Measurements from ENCODE around the gene BMPER. TPM values are rescaled to one million over a fixed set of nuclear protein-coding genes. Genes with fewer than 3 reads are reported as not detected.

Gene BMPER
- total and polyA plus RNA-seq, 10 of the 15 experiments (the other 5 are each of a cell fraction or from before 2014, with no cell fraction given) = 0.02 to 0.08 TPM; not detected in 8

- no peaks in the 10 kb centered on the region for H3K9me3 ChIP-seq (replicated peaks; ENCODE audit: control insufficient read depth, insufficient read depth, low read length)
- H3K27ac ChIP-seq (ENCODE audit: control insufficient read depth, insufficient read depth) = no peak overlapping the region
- H3K36me3 ChIP-seq (ENCODE audit: control insufficient read depth in 2 of 2, insufficient read depth in 2 of 2, low read length in 1 of 2) = no peaks in the 10 kb centered on the region
- H3K79me2 ChIP-seq (ENCODE audit: control insufficient read depth, insufficient read depth, low read length) = no peaks in the 10 kb centered on the region
- ChIA-PET CTCF (interaction anchor here (0.6 to 6.6 kb wide), 24 partner anchors 9 to 1239 kb away, joined by 3 to 49 read pairs (median 5); no protein-coding TSS in a partner anchor), SMC1A (ENCODE audit: uncharacterized antibody, unreplicated experiment) (interaction anchor here (0.7 to 2.4 kb wide), 6 partner anchors 11 to 598 kb away, joined by 3 to 8 read pairs (median 4); no protein-coding TSS in a partner anchor), RAD21 (ENCODE audit: unreplicated experiment) (interaction anchor here (1.1 to 1.4 kb wide), 6 partner anchors 22 to 749 kb away, joined by 3 to 11 read pairs (median 5); no protein-coding TSS in a partner anchor), POLR2A (no interaction called here)
- H3K27me3 ChIP-seq (replicated peaks in 1 of 2; ENCODE audit: control insufficient read depth in 2 of 2, insufficient read depth in 2 of 2, low read length in 1 of 2) = peaks cover 2 to 4% of the 10 kb centered on the region in 2 experiments; a peak in 3 of 4 replicates
- H3K4me1 ChIP-seq (ENCODE audit: control insufficient read depth, insufficient read depth, low read length) = no peaks in the 10 kb centered on the region
- ATAC-seq = no peak
- H2AFZ ChIP-seq (ENCODE audit: control insufficient read depth, low read depth, low read length) = no peak overlapping the region
- in situ Hi-C loops (cut with MboI) = loop anchor here (5.0 to 10.0 kb wide), 2 partner anchors 687 to 750 kb away; no protein-coding TSS in a partner anchor
- no peak for DNase-seq (ENCODE audit: low read depth, low spot score)
- no peak for TF ChIP-seq SMAD1 (IDR thresholded peaks at IDR 0.05; ENCODE audit: low read depth, partially characterized antibody)
- FAIRE-seq = no peak
- no peak overlapping the region for H3K9ac ChIP-seq (ENCODE audit: control insufficient read depth, insufficient read depth, low read length)
- H3K4me2 ChIP-seq (ENCODE audit: control insufficient read depth, insufficient read depth) = no peak overlapping the region
- WGBS (ENCODE audit: insufficient coverage, insufficient replicate concordance, low lambda C conversion rate, missing lambda C conversion rate) = 31% methylated on average over 5 of the region's 5 CpGs
- no peak overlapping the region for H3K4me3 ChIP-seq
- no peaks in the 10 kb centered on the region for H4K20me1 ChIP-seq (ENCODE audit: control insufficient read depth, insufficient read depth)
- no TSS peak for BruUV-seq (replicated peaks)
- intact Hi-C loops (cut with micrococcal nuclease; ENCODE audit: unreplicated experiment) = loop anchor here (2.0 to 5.0 kb wide), 4 partner anchors 175 to 747 kb away; no protein-coding TSS in a partner anchor
Observed at GRCh38 chr7:33932221-33932620, 26.9 kb downstream of the BMPER start.

- H2AFZ ChIP-seq (ENCODE audit: control insufficient read depth, low read depth, low read length) = no peak overlapping the region
- H3K9ac ChIP-seq (ENCODE audit: control insufficient read depth, insufficient read depth, low read length) = no peak overlapping the region
Observed at GRCh38 chr7:33932832-33933468, 27.6 kb downstream of the BMPER start.

More at GRCh38 chr7:33932832-33933468, 27.6 kb downstream of the BMPER start:
- SMC1A ChIA-PET (ENCODE audit: uncharacterized antibody, unreplicated experiment) = interaction anchor here (0.7 to 2.4 kb wide), 10 partner anchors 9 to 748 kb away, joined by 3 to 8 read pairs (median 4); no protein-coding TSS in a partner anchor
- CTCF ChIA-PET = interaction anchor here (0.7 to 6.6 kb wide), 28 partner anchors 8 to 1240 kb away, joined by 3 to 49 read pairs (median 5); no protein-coding TSS in a partner anchor
- in situ Hi-C loops (cut with MboI) (loop anchor here (5.0 to 10.0 kb wide), 2 partner anchors 688 to 751 kb away; no protein-coding TSS in a partner anchor), intact Hi-C loops (cut with micrococcal nuclease; ENCODE audit: unreplicated experiment) (loop anchor here (2.0 to 5.0 kb wide), 4 partner anchors 176 to 748 kb away; no protein-coding TSS in a partner anchor)
- H4K20me1 ChIP-seq (ENCODE audit: control insufficient read depth, insufficient read depth) = no peaks in the 10 kb centered on the region
- peaks cover 1% of the 10 kb centered on the region in 2 experiments; a peak in 3 of 4 replicates for H3K27me3 ChIP-seq (replicated peaks in 1 of 2; ENCODE audit: control insufficient read depth in 2 of 2, insufficient read depth in 2 of 2, low read length in 1 of 2)
- RAD21 ChIA-PET (ENCODE audit: unreplicated experiment) = interaction anchor here (0.6 to 1.4 kb wide), 9 partner anchors 23 to 1168 kb away, joined by 3 to 11 read pairs (median 5); no protein-coding TSS in a partner anchor
- WGBS (ENCODE audit: insufficient coverage, insufficient replicate concordance, low lambda C conversion rate, missing lambda C conversion rate) = 11% methylated on average over 15 of the region's 15 CpGs
- no peak for DNase-seq (ENCODE audit: low read depth, low spot score)
- H3K36me3 ChIP-seq (ENCODE audit: control insufficient read depth in 2 of 2, insufficient read depth in 2 of 2, low read length in 1 of 2) = no peaks in the 10 kb centered on the region
- no peaks in the 10 kb centered on the region for H3K4me1 ChIP-seq (ENCODE audit: control insufficient read depth, insufficient read depth, low read length)
- H3K4me2 ChIP-seq (ENCODE audit: control insufficient read depth, insufficient read depth) = no peak overlapping the region
- no peak overlapping the region for H3K4me3 ChIP-seq
- TF ChIP-seq ZNF274 (IDR thresholded peaks at IDR 0.05; ENCODE audit: insufficient read depth, insufficient read length) (no peak), SMAD1 (IDR thresholded peaks at IDR 0.05; ENCODE audit: low read depth, partially characterized antibody) (no peak), YY1 (IDR thresholded peaks at IDR 0.05; ENCODE audit: low read depth, low read length) (peak; percentile 64), NFYB (IDR thresholded peaks at IDR 0.05; ENCODE audit: insufficient read depth, low read depth, low read length) (no peak), ZSCAN29 (IDR thresholded peaks at IDR 0.05) (no peak), RAD21 (IDR thresholded peaks at IDR 0.05; ENCODE audit: insufficient read depth, low read depth, low read length) (peak; percentile 73), RUNX3 (IDR thresholded peaks at IDR 0.05; ENCODE audit: low read length) (peak; percentile 44), SMC3 (IDR thresholded peaks at IDR 0.05; ENCODE audit: borderline replicate concordance, low read length) (peak; percentile 89)
- TF ChIP-seq, protein P1, sequence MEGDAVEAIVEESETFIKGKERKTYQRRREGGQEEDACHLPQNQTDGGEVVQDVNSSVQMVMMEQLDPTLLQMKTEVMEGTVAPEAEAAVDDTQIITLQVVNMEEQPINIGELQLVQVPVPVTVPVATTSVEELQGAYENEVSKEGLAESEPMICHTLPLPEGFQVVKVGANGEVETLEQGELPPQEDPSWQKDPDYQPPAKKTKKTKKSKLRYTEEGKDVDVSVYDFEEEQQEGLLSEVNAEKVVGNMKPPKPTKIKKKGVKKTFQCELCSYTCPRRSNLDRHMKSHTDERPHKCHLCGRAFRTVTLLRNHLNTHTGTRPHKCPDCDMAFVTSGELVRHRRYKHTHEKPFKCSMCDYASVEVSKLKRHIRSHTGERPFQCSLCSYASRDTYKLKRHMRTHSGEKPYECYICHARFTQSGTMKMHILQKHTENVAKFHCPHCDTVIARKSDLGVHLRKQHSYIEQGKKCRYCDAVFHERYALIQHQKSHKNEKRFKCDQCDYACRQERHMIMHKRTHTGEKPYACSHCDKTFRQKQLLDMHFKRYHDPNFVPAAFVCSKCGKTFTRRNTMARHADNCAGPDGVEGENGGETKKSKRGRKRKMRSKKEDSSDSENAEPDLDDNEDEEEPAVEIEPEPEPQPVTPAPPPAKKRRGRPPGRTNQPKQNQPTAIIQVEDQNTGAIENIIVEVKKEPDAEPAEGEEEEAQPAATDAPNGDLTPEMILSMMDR (IDR thresholded peaks at IDR 0.05 in 2 of 3, conservative IDR thresholded peaks at IDR 0.05 in 1 of 3; ENCODE audit: control insufficient read depth in 2 of 3, extremely low read depth in 1 of 3, insufficient read depth in 1 of 3, low read depth in 3 of 3, low read length in 3 of 3) = peak; percentile 89 to 94 (median 90)
- BruUV-seq (replicated peaks) = no TSS peak
- peak; percentile 79 for ATAC-seq
- POLR2A ChIA-PET = no interaction called here
- H3K79me2 ChIP-seq (ENCODE audit: control insufficient read depth, insufficient read depth, low read length) = no peaks in the 10 kb centered on the region
- FAIRE-seq = peak; percentile 80
- H3K9me3 ChIP-seq (replicated peaks; ENCODE audit: control insufficient read depth, insufficient read depth, low read length) = no peaks in the 10 kb centered on the region
- no peak overlapping the region for H3K27ac ChIP-seq (ENCODE audit: control insufficient read depth, insufficient read depth)
